Stimulated activated naive CD4-positive, alpha-beta T cell treated with Interleukin-2 at 50 U/mL for 16 hours (primary cell): ENCODE results near the gene PRKCZ.

Experiments
- DNase-seq: peaks from one replicate; lab custom pipeline; 2025; lab: John Stamatoyannopoulos, UW

PRKCZ gene

DNA sequence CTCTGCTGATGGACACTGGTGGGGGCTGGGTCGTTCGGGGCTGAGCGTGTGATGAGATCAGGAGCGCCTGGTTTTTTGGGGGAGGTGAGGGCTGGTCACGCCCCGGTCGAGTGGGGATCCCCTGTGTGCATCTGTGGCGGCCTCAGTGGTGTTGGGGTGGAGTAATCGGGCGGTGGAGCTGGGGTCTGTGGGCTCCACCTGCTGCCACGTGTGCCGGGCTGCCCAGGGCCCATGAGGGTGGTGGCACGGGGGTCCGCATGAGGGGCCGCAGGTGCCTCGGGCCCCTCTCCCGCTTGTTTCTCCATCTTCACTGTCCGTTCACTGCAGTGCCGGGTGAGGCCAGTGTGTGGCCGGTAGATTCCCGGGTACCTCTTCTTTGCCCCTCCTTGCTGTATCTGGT is 17.2 kb downstream of the PRKCZ start:
- no peak for DNase-seq

DNA sequence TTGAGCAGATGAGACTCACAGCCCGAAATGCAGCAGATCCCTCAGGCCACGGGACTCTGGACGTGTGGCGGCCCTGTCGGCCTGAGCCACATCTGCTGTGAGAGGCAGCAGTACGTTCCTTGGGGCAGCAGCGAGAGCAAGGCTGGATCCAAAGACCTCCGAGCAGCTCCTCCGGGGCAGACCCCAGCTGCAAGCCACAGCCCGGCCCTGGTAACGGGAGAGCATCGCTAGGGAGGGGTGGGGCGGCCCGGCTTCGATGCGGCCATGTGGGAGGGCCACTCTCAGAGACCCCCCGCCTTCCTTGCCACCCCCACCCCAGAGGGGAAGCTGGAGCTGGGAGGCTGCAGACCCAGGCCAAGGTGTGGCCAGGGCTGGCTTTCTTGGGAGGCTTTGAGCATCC is 17.8 kb downstream of the PRKCZ start:
- DNase-seq: no peak

DNA sequence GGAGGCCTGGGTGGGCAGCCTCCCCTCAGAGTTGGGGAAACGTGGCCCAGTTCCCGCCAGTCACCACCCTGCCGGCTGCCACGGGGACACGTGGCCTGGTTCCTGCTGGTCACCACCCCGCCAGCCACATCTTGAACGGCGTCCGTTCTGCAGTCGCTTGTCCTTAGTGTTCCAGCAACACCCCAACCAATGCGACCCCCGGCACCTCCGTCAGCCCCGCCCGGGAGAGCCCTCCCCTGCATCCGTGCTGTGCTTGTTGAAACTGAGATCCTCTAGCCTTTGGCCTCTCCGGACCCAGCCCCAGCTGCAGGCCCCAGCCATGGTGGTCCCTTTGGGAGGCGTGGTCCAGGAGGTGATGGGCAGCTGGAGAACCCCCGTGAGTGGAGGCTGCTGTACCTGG is 18.7 kb downstream of the PRKCZ start:
- DNase-seq: no peak

- DNase-seq: no peak
Measured at GRCh38 chr1:2070016-2070415, 19.8 kb downstream of the PRKCZ start.

DNA sequence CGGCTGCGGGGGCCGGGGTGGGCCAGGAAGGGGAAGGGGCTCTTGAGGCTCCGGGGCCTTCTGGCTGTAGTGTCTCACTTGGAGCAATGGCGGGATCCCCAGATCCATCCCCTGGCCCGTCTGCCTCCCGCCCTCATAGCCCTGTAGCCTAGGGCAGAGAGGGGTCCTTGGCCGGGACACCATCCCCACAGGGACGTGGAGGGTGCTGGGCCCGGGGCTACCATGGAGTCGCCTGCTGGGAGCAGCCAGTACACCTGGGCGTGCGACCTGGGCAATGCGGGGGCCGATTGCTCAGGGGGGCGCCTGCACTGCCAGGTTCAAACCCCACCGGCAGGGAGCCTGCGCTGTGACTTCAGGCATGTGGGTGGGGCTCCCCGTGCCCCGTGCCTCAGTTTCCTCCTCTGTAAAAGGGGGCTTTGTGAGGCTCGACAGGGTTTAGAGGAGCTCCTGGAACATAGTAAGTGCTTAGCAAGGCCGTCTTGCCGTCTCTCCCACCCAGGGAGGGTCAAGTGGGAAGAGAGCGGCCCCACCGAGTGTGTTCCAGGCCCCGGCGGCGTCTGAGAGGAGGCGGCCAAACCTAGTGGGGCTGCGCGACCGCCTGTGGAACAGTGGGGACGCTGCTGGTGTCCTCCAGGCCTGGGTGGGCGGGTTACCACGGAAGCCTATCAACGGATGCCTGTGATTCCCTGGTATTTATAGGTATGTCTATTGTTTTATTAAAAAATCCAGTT is 20.8 kb downstream of the PRKCZ start:
- DNase-seq: no peak

DNA sequence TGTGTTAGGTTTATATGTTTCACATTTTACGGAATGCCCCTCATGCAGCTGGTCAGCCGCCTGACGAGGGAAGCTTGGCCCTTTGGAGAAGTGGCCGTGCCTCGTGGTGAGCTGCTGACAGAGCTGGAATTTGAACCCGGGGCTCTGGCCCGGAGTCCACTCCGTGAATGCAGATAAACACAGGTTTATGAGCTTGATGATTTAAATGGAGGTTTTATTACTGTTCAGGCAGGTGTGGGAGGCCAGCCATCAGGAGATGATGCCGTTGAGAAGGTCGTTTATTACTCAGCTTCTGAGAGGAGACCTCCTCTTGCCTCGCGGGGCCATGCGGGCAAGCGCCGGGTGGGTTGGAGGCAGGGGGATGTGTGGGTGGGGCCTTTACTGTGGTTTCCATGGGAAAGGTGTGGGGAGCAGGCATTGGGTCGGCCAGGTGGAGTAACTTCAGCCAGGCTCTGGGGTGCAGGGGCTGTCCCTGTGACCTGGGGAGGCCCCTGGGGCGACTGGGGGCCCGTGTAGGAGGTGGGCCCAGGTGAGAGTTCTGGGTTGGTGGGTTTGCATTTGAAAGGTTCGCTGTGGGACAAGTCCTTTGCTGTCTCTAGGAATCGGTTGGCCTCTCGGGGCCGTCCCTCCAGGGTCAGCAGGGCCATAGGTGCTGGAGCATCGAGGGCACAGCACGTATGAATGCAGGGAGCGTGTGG is 22.0 kb downstream of the PRKCZ start:
- DNase-seq: no peak

DNA sequence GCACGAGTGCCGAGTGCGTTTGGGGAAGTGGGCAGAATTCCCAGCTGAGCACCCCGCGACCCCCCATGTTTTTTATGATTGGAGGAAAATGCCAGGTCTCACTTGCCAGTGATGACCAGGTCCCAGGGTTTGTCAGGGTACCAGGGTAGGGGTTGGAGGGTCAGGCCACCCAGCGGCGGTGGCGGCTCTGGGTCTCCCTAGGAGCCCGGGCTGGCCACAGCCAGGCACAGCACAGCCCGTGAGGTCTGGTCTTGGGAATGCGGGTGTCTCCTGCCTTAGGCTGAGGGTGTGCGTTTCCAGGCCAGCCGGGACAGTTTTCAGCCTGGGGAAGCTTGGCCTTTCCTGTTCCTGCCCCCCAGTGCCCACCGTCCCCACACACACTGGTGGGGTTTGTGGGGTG is 22.7 kb downstream of the PRKCZ start:
- no peak for DNase-seq

- DNase-seq: no peak
Measured at GRCh38 chr1:2073382-2074230, 23.4 kb downstream of the PRKCZ start.

GRCh38 chr1:2074396-2074795 is 24.2 kb downstream of the PRKCZ start:
- DNase-seq: no peak

GRCh38 chr1:2074944-2075740 is 24.9 kb downstream of the PRKCZ start:
- no peak for DNase-seq

DNA sequence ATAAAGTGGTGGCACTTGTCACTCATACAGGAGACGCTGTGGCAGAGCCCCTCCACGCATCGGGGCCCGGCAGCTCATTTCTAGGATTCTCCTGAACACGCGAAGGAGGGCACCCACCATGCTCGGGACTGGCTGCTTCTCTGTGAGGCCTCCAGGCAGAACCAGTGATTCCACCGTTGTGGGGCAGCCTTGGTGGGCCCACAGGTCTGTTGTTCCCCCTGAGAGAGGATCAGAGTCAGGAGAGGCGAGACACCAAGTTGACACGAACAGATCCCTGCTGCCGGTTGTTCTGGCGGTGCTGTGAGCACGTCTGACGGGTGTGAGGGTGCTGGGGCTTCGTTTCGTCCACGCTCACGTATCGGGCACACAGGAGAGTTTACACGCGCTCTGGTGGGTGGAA is 26.6 kb downstream of the PRKCZ start:
- no peak for DNase-seq

DNA sequence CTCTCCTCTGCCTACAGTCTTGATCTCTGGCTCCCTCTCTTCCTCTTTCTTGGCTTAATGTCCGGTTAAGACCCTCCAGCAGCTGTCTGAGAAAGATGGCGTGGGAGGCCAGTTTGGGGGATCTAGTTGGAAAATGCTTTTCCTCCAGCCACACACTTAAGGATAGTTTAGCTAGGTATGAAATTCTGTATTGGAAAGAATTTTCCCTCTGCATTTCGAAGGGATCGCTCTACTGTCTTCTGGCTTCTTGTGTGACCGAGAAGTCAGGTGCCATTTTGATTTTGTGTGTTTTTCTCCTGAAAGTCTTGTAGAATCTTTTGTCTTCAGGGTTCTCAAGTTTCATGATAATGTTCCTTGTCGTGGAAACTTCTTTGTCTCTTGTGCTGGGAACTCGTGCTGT is 28.0 kb downstream of the PRKCZ start:
- no peak for DNase-seq

DNA sequence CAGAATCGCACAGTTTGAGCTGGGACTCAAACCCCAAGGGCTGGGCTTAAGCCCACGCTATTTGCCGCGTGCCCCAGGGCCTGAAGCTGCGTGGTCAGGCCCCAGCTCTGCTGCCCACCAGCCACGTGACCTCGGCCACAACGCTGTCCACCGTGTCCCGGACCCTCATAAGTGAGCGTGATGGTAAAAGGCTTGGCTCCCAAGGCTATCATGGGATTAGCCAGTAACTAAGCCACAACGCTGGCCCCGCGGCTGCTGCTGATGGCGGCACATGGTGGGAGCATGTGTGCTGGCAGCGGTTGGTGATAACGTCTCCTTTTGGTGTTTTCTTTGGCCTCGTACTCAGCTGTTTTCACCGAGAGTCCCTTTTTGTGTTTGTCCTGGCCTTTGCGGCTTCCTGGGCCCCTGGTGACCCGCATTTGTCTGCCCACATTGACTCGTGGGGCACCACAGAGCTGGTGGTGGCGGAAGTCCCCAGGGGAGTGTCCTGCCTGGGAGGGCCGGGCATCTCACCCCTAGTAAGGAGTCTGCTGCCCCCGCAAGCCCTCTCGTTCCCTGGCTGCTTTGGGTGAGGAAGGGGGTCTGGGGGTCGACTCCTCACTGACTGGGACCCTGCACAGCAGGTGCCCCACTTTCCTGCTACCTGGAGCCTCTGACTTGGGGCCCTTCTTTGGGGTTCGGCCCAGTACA is 29.3 kb downstream of the PRKCZ start:
- DNase-seq: no peak

- DNase-seq: no peak
Measured at GRCh38 chr1:2080140-2080539, 29.9 kb downstream of the PRKCZ start.

GRCh38 chr1:2080884-2081283 is 30.7 kb downstream of the PRKCZ start:
- no peak for DNase-seq

DNA sequence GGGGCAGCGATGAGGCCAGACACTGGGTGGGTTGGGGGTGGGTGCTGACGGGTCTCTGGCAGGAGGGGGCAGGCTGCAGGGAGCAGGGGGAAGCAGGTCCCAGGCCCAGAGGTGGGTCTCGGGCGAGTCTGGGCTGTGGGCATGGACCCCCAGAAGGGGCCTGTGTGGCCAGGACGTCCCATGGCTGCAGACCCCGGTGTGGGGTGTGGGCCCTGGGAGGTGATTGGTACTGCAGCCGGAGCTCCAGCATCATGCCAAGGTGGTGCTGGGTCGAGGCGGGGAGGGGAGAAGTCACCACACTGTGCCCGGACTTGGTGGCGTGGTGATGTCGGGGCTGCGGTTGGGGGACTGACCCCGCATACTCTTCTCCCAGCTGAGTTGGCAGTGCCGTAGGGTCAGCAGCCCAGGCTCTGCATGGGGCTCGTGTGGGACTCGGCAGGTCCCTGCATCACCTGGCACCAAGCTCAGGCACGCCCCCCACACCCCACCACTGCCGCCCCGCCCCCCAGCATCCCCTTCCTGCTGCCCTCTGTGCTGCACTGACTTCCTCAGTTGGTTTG is 31.2 kb downstream of the PRKCZ start:
- DNase-seq: no peak

- DNase-seq: no peak
Measured at GRCh38 chr1:2082064-2082463, 31.9 kb downstream of the PRKCZ start.

GRCh38 chr1:2083666-2084065 is 33.5 kb downstream of the PRKCZ start:
- no peak for DNase-seq

GRCh38 chr1:2084306-2084705 is 34.1 kb downstream of the PRKCZ start:
- no peak for DNase-seq

DNA sequence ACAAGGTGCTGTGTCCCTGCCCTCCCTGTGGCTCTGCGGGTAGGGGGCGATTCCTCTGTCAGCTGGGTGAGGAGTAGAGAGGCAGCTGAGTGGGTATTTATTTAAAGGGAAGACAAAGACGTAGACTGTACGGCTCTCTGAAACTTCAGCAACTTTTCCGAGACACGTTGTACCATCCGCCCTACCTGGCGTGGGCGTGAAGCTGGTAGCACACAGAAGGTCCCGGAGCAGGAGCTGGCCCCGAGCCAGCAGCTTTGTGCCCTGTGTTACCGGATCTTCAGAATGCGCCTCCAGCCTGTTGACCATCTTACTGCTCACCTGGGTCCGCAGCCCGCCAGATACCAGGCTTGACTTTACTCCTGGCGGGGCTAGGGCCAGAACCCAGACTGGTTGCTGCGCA is 34.9 kb downstream of the PRKCZ start:
- no peak for DNase-seq

DNA sequence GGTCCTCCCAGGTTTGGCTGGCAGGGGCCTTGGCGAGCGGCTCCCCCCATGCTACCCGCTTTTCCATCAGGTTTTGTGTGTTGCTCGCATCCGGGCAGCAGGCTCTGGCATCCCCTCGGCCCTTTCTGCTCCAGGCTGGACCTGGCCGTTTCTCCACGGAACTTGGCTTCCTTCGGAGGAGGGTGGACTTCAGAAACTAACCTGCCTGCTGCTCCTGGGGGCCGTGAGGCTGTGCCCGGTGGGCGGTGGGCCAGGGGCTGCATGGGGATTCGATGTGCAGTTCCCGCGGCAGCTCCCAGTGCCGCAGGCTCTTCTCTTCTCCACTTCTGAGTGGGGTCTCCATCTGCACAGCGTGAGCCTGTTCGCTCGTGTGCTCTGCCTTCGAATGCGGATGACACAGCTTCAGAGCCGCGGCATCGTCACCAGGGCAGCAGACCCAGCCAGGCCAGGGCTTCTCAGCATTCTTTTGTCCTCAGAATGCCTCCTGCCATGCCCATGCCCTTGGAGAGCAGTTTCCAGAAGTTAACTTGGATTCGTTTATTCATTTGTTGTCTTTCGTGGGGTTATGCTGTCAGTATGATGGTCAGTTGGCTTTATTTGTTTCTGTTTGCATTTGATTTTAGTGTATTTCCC is 36.4 kb downstream of the PRKCZ start:
- no peak for DNase-seq
